Measurements from ENCODE around the gene KCNMB2. TPM values are rescaled to one million over a fixed set of nuclear protein-coding genes. Genes with fewer than 3 reads are reported as not detected.

Gene KCNMB2
- polyA plus RNA-seq, 1 of the 3 experiments (the other 2 are of a cell fraction), result not detected

DNA sequence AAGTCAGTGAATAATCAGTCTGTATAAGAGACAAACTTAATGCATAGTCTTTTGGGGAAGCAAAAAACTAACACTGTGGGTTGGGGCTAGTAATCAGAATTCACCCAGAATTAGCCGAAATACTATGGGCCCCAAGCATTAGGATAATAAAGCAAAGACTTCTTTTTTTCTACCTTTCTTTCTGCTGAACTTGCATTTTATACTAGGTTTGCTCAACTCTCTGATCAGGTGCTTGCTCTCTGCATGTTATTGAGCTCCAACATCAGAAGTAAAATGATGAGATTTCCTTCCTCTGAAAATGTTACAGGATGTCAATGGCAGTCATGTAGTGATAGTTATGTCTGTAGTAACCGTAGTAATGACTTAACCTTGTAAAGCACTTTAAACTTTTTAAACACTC lies 216.6 kb downstream of the KCNMB2 start (continued):
- TF ChIP-seq, protein P1, sequence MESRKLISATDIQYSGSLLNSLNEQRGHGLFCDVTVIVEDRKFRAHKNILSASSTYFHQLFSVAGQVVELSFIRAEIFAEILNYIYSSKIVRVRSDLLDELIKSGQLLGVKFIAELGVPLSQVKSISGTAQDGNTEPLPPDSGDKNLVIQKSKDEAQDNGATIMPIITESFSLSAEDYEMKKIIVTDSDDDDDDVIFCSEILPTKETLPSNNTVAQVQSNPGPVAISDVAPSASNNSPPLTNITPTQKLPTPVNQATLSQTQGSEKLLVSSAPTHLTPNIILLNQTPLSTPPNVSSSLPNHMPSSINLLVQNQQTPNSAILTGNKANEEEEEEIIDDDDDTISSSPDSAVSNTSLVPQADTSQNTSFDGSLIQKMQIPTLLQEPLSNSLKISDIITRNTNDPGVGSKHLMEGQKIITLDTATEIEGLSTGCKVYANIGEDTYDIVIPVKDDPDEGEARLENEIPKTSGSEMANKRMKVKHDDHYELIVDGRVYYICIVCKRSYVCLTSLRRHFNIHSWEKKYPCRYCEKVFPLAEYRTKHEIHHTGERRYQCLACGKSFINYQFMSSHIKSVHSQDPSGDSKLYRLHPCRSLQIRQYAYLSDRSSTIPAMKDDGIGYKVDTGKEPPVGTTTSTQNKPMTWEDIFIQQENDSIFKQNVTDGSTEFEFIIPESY (IDR thresholded peaks at IDR 0.05; ENCODE audit: borderline replicate concordance, low read depth), result no peak
- no peak for TF ChIP-seq CHD2 (IDR thresholded peaks at IDR 0.05; ENCODE audit: low read length, partially characterized antibody)
- TF ChIP-seq, protein P2, sequence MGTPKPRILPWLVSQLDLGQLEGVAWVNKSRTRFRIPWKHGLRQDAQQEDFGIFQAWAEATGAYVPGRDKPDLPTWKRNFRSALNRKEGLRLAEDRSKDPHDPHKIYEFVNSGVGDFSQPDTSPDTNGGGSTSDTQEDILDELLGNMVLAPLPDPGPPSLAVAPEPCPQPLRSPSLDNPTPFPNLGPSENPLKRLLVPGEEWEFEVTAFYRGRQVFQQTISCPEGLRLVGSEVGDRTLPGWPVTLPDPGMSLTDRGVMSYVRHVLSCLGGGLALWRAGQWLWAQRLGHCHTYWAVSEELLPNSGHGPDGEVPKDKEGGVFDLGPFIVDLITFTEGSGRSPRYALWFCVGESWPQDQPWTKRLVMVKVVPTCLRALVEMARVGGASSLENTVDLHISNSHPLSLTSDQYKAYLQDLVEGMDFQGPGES (IDR thresholded peaks at IDR 0.05; ENCODE audit: low read depth, low read length), result no peak
- no peak for TF ChIP-seq GABPA (IDR thresholded peaks at IDR 0.05; ENCODE audit: low read depth)
- no peak for TF ChIP-seq EP300 (IDR thresholded peaks at IDR 0.05; ENCODE audit: borderline replicate concordance in 1 of 2, low read depth in 1 of 2, low read length in 1 of 2)

DNA sequence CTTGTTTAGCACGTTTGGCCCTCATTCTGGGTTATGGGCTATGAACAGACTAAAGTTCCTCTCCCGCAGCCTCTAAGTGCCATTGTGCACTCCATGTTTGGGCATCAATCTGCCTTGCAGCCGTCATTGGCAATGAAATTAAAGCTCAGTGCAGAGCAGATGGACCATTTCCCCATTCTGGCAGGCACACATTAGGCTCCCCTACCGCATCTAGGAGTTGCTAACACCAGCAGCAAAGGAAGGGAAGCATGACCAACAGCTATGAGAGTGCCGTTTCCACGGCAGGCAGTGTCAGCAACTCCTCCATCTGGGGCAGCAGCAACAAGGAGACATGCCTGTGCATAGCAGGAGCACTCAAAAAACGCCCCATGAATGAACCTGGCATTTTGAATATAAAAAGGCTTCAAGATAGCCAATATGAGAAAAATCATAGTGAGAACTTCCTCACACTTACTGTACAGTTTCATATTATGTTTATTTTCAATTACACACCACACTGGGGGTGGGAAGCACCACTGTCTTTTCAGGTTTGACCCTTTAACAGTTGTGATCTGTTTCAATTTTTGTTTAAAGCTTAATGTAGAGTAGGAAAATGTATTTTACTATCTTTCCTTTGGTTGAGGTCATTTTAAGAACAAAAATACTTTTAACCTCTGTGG lies 218.7 kb downstream of the KCNMB2 start:
- CTCF ChIA-PET, result no interaction called here
- TF ChIP-seq, protein P2 (IDR thresholded peaks at IDR 0.05; ENCODE audit: low read depth, low read length), result no peak

DNA sequence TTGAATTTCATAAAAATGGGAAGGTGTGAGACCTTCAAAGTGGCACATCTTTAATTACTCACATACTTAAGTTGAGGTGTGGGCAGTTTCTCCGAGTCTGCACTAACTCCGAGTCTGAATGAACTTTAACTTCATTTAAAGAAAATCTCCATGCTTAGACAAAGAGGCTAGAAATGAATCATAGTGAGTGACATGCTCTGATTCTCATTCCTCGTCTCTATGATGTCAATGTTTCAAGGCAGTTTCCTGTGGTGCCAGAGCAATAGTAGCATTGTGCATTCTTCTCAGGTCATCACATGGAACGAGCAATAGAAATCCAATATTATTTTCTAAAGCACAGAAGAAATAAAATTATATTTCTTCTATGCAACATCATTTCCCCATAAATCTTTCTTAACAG lies 224.8 kb downstream of the KCNMB2 start:
- Histone ChIP-seq H3K27me3 (ENCODE audit: insufficient read depth) (no peaks in the 10 kb centered on the region), H3K4me1 (ENCODE audit: control insufficient read depth in 1 of 2, insufficient read depth in 2 of 2, low read depth in 1 of 2, low read length in 1 of 2) (no peaks in the 10 kb centered on the region), H3K4me2 (no peak overlapping the region), H3K27ac (ENCODE audit: low read depth in 2 of 2, low read length in 1 of 2) (no peak overlapping the region), H3K4me3 (ENCODE audit: low read depth in 2 of 2, low read length in 1 of 2) (no peak overlapping the region), H2AFZ (ENCODE audit: low read depth) (no peak overlapping the region), H3K9me3 (no peaks in the 10 kb centered on the region), H3K9me2 (no peaks in the 10 kb centered on the region), H3K36me3 (replicated peaks in 1 of 2; ENCODE audit: control insufficient read depth in 1 of 2, insufficient read depth in 2 of 2, low read length in 1 of 2) (no peaks in the 10 kb centered on the region), H3K9ac (no peak overlapping the region), H3F3A (replicated peaks; ENCODE audit: insufficient read depth) (no peaks in the 10 kb centered on the region), H3K79me2 (ENCODE audit: insufficient read depth) (no peaks in the 10 kb centered on the region), H4K20me1 (ENCODE audit: insufficient read depth) (no peaks in the 10 kb centered on the region)
- ChIA-PET POLR2A (no interaction called here), CTCF (no interaction called here)
- TF ChIP-seq, protein P3, sequence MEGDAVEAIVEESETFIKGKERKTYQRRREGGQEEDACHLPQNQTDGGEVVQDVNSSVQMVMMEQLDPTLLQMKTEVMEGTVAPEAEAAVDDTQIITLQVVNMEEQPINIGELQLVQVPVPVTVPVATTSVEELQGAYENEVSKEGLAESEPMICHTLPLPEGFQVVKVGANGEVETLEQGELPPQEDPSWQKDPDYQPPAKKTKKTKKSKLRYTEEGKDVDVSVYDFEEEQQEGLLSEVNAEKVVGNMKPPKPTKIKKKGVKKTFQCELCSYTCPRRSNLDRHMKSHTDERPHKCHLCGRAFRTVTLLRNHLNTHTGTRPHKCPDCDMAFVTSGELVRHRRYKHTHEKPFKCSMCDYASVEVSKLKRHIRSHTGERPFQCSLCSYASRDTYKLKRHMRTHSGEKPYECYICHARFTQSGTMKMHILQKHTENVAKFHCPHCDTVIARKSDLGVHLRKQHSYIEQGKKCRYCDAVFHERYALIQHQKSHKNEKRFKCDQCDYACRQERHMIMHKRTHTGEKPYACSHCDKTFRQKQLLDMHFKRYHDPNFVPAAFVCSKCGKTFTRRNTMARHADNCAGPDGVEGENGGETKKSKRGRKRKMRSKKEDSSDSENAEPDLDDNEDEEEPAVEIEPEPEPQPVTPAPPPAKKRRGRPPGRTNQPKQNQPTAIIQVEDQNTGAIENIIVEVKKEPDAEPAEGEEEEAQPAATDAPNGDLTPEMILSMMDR (IDR thresholded peaks at IDR 0.05), result no peak
- TF ChIP-seq RFX5 (IDR thresholded peaks at IDR 0.05; ENCODE audit: low read length), result no peak
- TF ChIP-seq EP300 (IDR thresholded peaks at IDR 0.05; ENCODE audit: borderline replicate concordance in 1 of 2, low read depth in 1 of 2, low read length in 1 of 2), result no peak
- TF ChIP-seq YY1 (IDR thresholded peaks at IDR 0.05; ENCODE audit: low read depth), result no peak
- no peak for TF ChIP-seq RCOR1 (IDR thresholded peaks at IDR 0.05; ENCODE audit: low read length)
- no peak for TF ChIP-seq FOSL2 (IDR thresholded peaks at IDR 0.05; ENCODE audit: borderline replicate concordance, low read depth)
- TF ChIP-seq FOXM1 (IDR thresholded peaks at IDR 0.05; ENCODE audit: low read depth), result no peak
- TF ChIP-seq, protein P4, sequence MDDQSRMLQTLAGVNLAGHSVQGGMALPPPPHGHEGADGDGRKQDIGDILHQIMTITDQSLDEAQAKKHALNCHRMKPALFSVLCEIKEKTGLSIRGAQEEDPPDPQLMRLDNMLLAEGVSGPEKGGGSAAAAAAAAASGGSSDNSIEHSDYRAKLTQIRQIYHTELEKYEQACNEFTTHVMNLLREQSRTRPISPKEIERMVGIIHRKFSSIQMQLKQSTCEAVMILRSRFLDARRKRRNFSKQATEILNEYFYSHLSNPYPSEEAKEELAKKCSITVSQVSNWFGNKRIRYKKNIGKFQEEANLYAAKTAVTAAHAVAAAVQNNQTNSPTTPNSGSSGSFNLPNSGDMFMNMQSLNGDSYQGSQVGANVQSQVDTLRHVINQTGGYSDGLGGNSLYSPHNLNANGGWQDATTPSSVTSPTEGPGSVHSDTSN (IDR thresholded peaks at IDR 0.05), result no peak
- no peak for TF ChIP-seq CHD2 (IDR thresholded peaks at IDR 0.05; ENCODE audit: low read length, partially characterized antibody)
- TF ChIP-seq GABPA (IDR thresholded peaks at IDR 0.05; ENCODE audit: low read depth), result no peak
- TF ChIP-seq GATA2 (CRISPR knock-in tag; IDR thresholded peaks at IDR 0.05), result no peak
- TF ChIP-seq, protein P5, sequence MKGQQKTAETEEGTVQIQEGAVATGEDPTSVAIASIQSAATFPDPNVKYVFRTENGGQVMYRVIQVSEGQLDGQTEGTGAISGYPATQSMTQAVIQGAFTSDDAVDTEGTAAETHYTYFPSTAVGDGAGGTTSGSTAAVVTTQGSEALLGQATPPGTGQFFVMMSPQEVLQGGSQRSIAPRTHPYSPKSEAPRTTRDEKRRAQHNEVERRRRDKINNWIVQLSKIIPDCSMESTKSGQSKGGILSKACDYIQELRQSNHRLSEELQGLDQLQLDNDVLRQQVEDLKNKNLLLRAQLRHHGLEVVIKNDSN (IDR thresholded peaks at IDR 0.05; ENCODE audit: borderline replicate concordance, low read depth), result no peak
- no peak for DNase-seq
- WGBS (ENCODE audit: low lambda C conversion rate), result 37% methylated on average over 4 of the region's 4 CpGs

More for the DNA sequence above, 218.7 kb downstream of the KCNMB2 start:
- no peak overlapping the region for H3K9ac ChIP-seq
- H3K4me1 ChIP-seq (ENCODE audit: control insufficient read depth in 1 of 2, insufficient read depth in 2 of 2, low read depth in 1 of 2, low read length in 1 of 2), result no peaks in the 10 kb centered on the region
- no peak overlapping the region for H3K4me3 ChIP-seq (ENCODE audit: low read depth in 2 of 2, low read length in 1 of 2)
- no peaks in the 10 kb centered on the region for H3K79me2 ChIP-seq (ENCODE audit: insufficient read depth)
- no peaks in the 10 kb centered on the region for H3K36me3 ChIP-seq (replicated peaks in 1 of 2; ENCODE audit: control insufficient read depth in 1 of 2, insufficient read depth in 2 of 2, low read length in 1 of 2)
- H3K9me2 ChIP-seq, result no peaks in the 10 kb centered on the region
- WGBS (ENCODE audit: low lambda C conversion rate), result 18% methylated on average over 7 of the region's 7 CpGs
- POLR2A ChIA-PET, result no interaction called here
- no peaks in the 10 kb centered on the region for H4K20me1 ChIP-seq (ENCODE audit: insufficient read depth)
- H3K27me3 ChIP-seq (ENCODE audit: insufficient read depth), result no peaks in the 10 kb centered on the region
- DNase-seq, result no peak
- no peak overlapping the region for H2AFZ ChIP-seq (ENCODE audit: low read depth)
- H3K27ac ChIP-seq (ENCODE audit: low read depth in 2 of 2, low read length in 1 of 2), result no peak overlapping the region
- no peak overlapping the region for H3K4me2 ChIP-seq
- no peaks in the 10 kb centered on the region for H3K9me3 ChIP-seq
- H3F3A ChIP-seq (replicated peaks; ENCODE audit: insufficient read depth), result no peaks in the 10 kb centered on the region

Measured in SK-N-SH (cell line).